Activated CD4-positive, alpha-beta T cell treated with anti-CD3 and anti-CD28 coated beads for 48 hours (primary cell): ENCODE results near the gene FKTN.
A peak's percentile ranks its signal among the peaks of the same experiment; 100 is the strongest.

Source experiments
- DNase-seq: peaks from one replicate; pipeline ENCODE4 v3.0.0-alpha.2; 2020

The FKTN gene

GRCh38 chr9:105633411-105633810 is 75.5 kb downstream of the FKTN start:
- DNase-seq, result no peak

- DNase-seq, result no peak
Observed at GRCh38 chr9:105636331-105636730, 78.4 kb downstream of the FKTN start.

GRCh38 chr9:105637787-105638395 is 80.0 kb downstream of the FKTN start:
- DNase-seq, result no peak

GRCh38 chr9:105639936-105640335 is 82.0 kb downstream of the FKTN start:
- no peak for DNase-seq

GRCh38 chr9:105643795-105644194 is 85.9 kb downstream of the FKTN start:
- no peak for DNase-seq

- DNase-seq, result no peak
Observed at GRCh38 chr9:105646879-105647594, 89.1 kb downstream of the FKTN start.

GRCh38 chr9:105647595-105648349 is 89.8 kb downstream of the FKTN start:
- no peak for DNase-seq

- no peak for DNase-seq
Observed at GRCh38 chr9:105651806-105652205, 93.9 kb downstream of the FKTN start.

- DNase-seq, result peak; percentile 12
Observed at GRCh38 chr9:105656131-105656921, 98.4 kb downstream of the FKTN start.

- DNase-seq, result no peak
Observed at GRCh38 chr9:105658351-105658750, 100.4 kb downstream of the FKTN start.

GRCh38 chr9:105661011-105661410 is 103.1 kb downstream of the FKTN start:
- DNase-seq, result no peak

GRCh38 chr9:105662184-105663104 is 104.5 kb downstream of the FKTN start, which contains the start of gene TAL2:
TSS of gene TAL2 (plus strand) at chr9:105662457. CDS start at chr9:105662497, 40 bp downstream.
- no peak for DNase-seq

- no peak for DNase-seq
Observed at GRCh38 chr9:105663914-105664313, 106.0 kb downstream of the FKTN start.

GRCh38 chr9:105667867-105668266 is 109.9 kb downstream of the FKTN start:
- DNase-seq, result no peak

GRCh38 chr9:105670315-105670714 is 112.4 kb downstream of the FKTN start:
- no peak for DNase-seq

GRCh38 chr9:105670775-105671174 is 112.8 kb downstream of the FKTN start:
- no peak for DNase-seq

- no peak for DNase-seq
Observed at GRCh38 chr9:105672711-105673234, 114.8 kb downstream of the FKTN start.

GRCh38 chr9:105673850-105674387 is 116.0 kb downstream of the FKTN start:
- no peak for DNase-seq

GRCh38 chr9:105676351-105676923 is 118.5 kb downstream of the FKTN start:
- no peak for DNase-seq

- DNase-seq, result no peak
Observed at GRCh38 chr9:105678163-105678562, 120.2 kb downstream of the FKTN start.

- DNase-seq, result no peak
Observed at GRCh38 chr9:105678781-105679180, 120.8 kb downstream of the FKTN start.
